ENCODE results near the gene TLR3. TPM values are rescaled to one million over a fixed set of nuclear protein-coding genes. Genes with fewer than 3 reads are reported as not detected.

Gene TLR3
- total RNA-seq, 1 experiment from 2014 or later = 9.7 TPM

Small RNAs within 50 kb of the gene (small RNA-seq; reads per million reads assigned to genes)
- gene RF00322 = not detected
- not detected for gene RNU4-64P

Other genes with a start within 250 kb of the TLR3 start
- gene FAM149A, start 35.5 kb downstream of the TLR3 start, total RNA-seq (2014; rRNA removed; shearing (Covaris generic); ENCODE audit: low replicate concordance) = 1.9 and 2.8 TPM in 2 replicates
- gene CYP4V2, start 122.4 kb downstream of the TLR3 start, total RNA-seq (2014; rRNA removed; shearing (Covaris generic); ENCODE audit: low replicate concordance) = 45.7 and 61.3 TPM in 2 replicates
- 1.9 and 5.1 TPM in 2 replicates for gene KLKB1, start 158.4 kb downstream of the TLR3 start, total RNA-seq (2014; rRNA removed; shearing (Covaris generic); ENCODE audit: low replicate concordance)
- 0.34 TPM in 1 of 2 replicates, not detected in the other for gene F11, start 197.0 kb downstream of the TLR3 start, total RNA-seq (2014; rRNA removed; shearing (Covaris generic); ENCODE audit: low replicate concordance)